Measurements from ENCODE around the gene RNF26. TPM values are rescaled to one million over a fixed set of nuclear protein-coding genes. Genes with fewer than 3 reads are reported as not detected.
A peak's percentile ranks its signal among the peaks of the same experiment; 100 is the strongest.

RNF26 gene
- total RNA-seq, 1 experiment from 2014 or later, result 90.6 TPM

- TF ChIP-seq NR3C1 (CRISPR knock-in tag; conservative IDR thresholded peaks at IDR 0.05; ENCODE audit: low read depth), result 0 out of 2 replicates have a peak, but pooled peaks have one; percentile 29
- TF ChIP-seq IRF2 (CRISPR knock-in tag; IDR thresholded peaks at IDR 0.05; ENCODE audit: borderline replicate concordance, low read depth), result no peak
- TF ChIP-seq ZNF671 (CRISPR knock-in tag; IDR thresholded peaks at IDR 0.05), result no peak
- TF ChIP-seq FOXP1 (CRISPR knock-in tag; IDR thresholded peaks at IDR 0.05; ENCODE audit: borderline replicate concordance), result no peak
- TF ChIP-seq RORB (CRISPR knock-in tag; IDR thresholded peaks at IDR 0.05), result no peak
- TF ChIP-seq USF1 (CRISPR knock-in tag; IDR thresholded peaks at IDR 0.05), result peak; percentile 23; the same call in 1 of the 2 replicates
- TF ChIP-seq NFYB (CRISPR knock-in tag; conservative IDR thresholded peaks at IDR 0.05; ENCODE audit: low read depth), result no peak
- TF ChIP-seq KAT7 (CRISPR knock-in tag; IDR thresholded peaks at IDR 0.05; ENCODE audit: borderline replicate concordance), result no peak
- no peak for TF ChIP-seq ZSCAN18 (CRISPR knock-in tag; IDR thresholded peaks at IDR 0.05)
- no peak for TF ChIP-seq ZNF121 (CRISPR knock-in tag; IDR thresholded peaks at IDR 0.05)
- TF ChIP-seq ETV6 (CRISPR knock-in tag; IDR thresholded peaks at IDR 0.05), result no peak
- peak; percentile 58; the same call in 1 of the 2 replicates for TF ChIP-seq TEAD1 (CRISPR knock-in tag; IDR thresholded peaks at IDR 0.05)
- no peak for TF ChIP-seq ZNF396 (CRISPR knock-in tag; IDR thresholded peaks at IDR 0.05; ENCODE audit: borderline replicate concordance)
- TF ChIP-seq CREB1 (CRISPR knock-in tag; IDR thresholded peaks at IDR 0.05), result no peak
Observed at GRCh38 chr11:119316729-119317591, 17.4 kb upstream of the RNF26 start, which contains the start of gene MCAM (continued).

GRCh38 chr11:119317592-119318239 lies 16.6 kb upstream of the RNF26 start:
- Mint-ChIP-seq H3K4me3 (peak overlapping the region; percentile 54), H3K27ac (no peak overlapping the region), H3K36me3 (peaks cover 5% of the 10 kb centered on the region; the same call in 1 of the 2 replicates), H3K4me1 (peaks cover 47% of the 10 kb centered on the region), H3K27me3 (ENCODE audit: low read depth) (peaks cover 44% of the 10 kb centered on the region), H3K9me3 (no peaks in the 10 kb centered on the region)
- POLR2A ChIA-PET, result interaction anchor here (0.6 to 4.7 kb wide), 5 partner anchors 10 to 216 kb away, joined by 3 to 35 read pairs (median 5); partner anchors contain the start of gene DPAGT1
- ATAC-seq (0 out of 2 replicates have a peak, but pooled peaks have one; percentile 0), DNase-seq (ENCODE audit: low spot score) (no peak)
- CTCF ChIA-PET, result interaction anchor here (0.6 to 13.7 kb wide), 14 partner anchors 7 to 411 kb away, joined by 3 to 387 read pairs (median 8); partner anchors contain the start of genes C1QTNF5, C2CD2L, CBL and RNF26
- TF ChIP-seq ATF1 (CRISPR knock-in tag; IDR thresholded peaks at IDR 0.05) (no peak), ZBTB21 (CRISPR knock-in tag; IDR thresholded peaks at IDR 0.05; ENCODE audit: borderline replicate concordance) (no peak), USF2 (CRISPR knock-in tag; IDR thresholded peaks at IDR 0.05) (no peak), HMGA2 (CRISPR knock-in tag; IDR thresholded peaks at IDR 0.05) (no peak), ZNF425 (CRISPR knock-in tag; conservative IDR thresholded peaks at IDR 0.05) (no peak), ZBTB43 (CRISPR knock-in tag; IDR thresholded peaks at IDR 0.05) (no peak), ZNF232 (CRISPR knock-in tag; IDR thresholded peaks at IDR 0.05) (no peak)
